Stimulated activated CD8-positive, alpha-beta memory T cell treated with anti-CD3 and anti-CD28 coated beads, Interleukin-15, amount 100 ng/mL, for 24 hours (primary cell): ENCODE data around the gene CEPT1.

Source experiments
- DNase-seq: peaks from one replicate; pipeline ENCODE4 v3.0.0-alpha.2; 2020; ENCODE audit warnings: low read depth

Gene CEPT1

GRCh38 chr1:111227851-111228747 is 88.1 kb downstream of the CEPT1 start:
- no peak for DNase-seq

GRCh38 chr1:111228748-111229126 is 88.7 kb downstream of the CEPT1 start:
- DNase-seq = no peak

- DNase-seq = no peak
These were observed 92.1 kb downstream of the CEPT1 start for GRCh38 chr1:111232134-111232533.

GRCh38 chr1:111234258-111234657 is 94.2 kb downstream of the CEPT1 start:
- DNase-seq = no peak
